ENCODE results near the gene MMS22L. TPM values are rescaled to one million over a fixed set of nuclear protein-coding genes. Genes with fewer than 3 reads are reported as not detected.
A peak's percentile ranks its signal among the peaks of the same experiment; 100 is the strongest.

MMS22L gene
- total RNA-seq, 3 donors from 2014 or later = 27.2 to 30.7 (median 30.1) TPM

DNA sequence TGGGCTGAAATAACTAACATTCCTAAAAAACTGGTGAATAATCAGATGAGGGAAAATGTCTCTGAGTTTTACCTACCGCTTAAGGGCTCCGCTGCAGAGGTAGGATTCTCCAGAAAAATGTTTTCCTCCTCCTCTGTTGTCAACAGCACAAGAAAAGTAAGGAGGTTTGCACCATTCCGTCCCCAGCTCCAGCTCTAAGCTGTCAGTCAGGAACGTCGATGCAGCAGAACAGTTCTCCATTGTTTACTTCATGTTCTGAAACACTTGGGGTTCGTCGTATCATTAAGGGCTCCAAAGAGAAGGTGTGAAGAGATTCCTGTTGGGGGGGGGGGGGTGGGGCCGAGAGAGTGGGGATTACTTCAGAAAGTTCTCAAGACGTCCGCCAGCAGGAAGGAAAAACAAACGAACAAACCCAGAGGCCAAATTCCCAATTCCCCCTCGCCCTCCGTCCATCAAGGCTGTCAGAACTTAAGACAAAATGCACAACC lies 734 bp downstream of the MMS22L start:
- no peaks in the 10 kb centered on the region for H3K27me3 Mint-ChIP-seq (ENCODE audit: low read depth)
- peaks cover 24% of the 10 kb centered on the region for H3K4me1 Mint-ChIP-seq (ENCODE audit: low read depth)
- no peaks in the 10 kb centered on the region for H3K9me3 Mint-ChIP-seq
- DNase-seq (no peak), ATAC-seq (peak; percentile 2)
- H3K36me3 Mint-ChIP-seq (ENCODE audit: insufficient read depth) = peaks cover 11% of the 10 kb centered on the region
- peak overlapping the region; percentile 88 for H3K4me3 Mint-ChIP-seq

DNA sequence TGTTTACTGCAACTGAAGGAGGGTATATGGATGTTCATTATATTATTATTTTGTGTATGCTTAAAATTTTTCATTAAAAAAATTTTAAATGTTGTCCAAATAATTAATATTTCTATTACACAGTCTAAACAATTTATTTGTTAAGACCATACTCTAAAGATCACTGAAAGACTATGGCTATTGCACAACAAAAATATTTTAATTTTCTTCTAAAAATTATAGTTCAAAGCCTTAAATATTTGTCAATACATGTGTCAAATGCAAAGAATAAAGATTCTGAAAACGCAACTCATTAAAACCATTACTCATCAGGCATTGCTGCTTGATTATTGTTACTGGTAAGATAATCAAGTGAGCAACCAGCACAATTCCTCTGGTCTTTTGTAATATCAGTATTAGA lies 2.2 kb downstream of the MMS22L start:
- Mint-ChIP-seq H3K9me3 (no peaks in the 10 kb centered on the region), H3K36me3 (ENCODE audit: insufficient read depth) (peaks cover 18% of the 10 kb centered on the region), H3K4me3 (no peak overlapping the region), H3K4me1 (ENCODE audit: low read depth) (peaks cover 24% of the 10 kb centered on the region), H3K27me3 (ENCODE audit: low read depth) (no peaks in the 10 kb centered on the region)
- ATAC-seq = no peak
- DNase-seq = no peak

DNA sequence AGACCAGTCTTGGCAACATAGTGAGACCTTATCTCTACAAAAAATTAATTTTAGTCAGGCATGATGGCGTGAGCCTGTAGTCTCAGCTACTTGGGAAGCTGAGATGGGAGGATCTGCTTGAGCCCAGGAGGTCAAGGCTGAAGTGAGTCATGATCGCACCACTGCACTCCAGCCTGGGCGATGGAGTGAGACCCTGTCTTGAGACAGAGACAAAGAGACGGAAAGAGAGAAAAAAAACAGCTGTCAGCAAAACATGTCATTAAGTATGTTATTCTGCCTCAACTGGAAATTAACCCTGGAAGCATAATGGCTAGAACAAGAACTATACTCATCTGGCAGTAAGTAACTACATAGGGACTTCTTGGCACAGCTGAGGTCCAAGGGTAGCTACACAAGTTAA lies 7.2 kb downstream of the MMS22L start:
- ATAC-seq (no peak), DNase-seq (no peak)
- Mint-ChIP-seq H3K4me1 (ENCODE audit: low read depth) (peaks cover 5% of the 10 kb centered on the region), H3K9me3 (no peaks in the 10 kb centered on the region), H3K27me3 (ENCODE audit: low read depth) (no peaks in the 10 kb centered on the region), H3K4me3 (no peak overlapping the region), H3K36me3 (ENCODE audit: insufficient read depth) (peaks cover 42% of the 10 kb centered on the region)

DNA sequence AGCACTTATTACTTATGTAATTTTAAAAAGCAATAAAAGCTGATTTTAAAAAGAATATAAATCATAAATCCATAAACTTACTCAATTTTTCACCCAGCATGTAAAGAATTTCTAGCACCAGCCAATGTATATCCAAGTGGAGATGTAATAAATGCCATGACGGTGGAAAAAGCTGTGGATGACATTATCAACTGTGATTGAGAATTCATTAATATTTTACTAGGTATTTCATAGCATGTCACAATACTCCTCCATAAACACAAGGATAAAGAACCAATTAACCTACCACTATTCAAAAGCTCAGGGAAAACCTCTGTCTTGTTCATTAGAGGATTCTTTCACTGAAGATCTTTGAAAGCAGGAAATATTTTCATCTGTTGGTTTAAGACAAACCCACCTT lies 13.2 kb downstream of the MMS22L start:
- no peaks in the 10 kb centered on the region for H3K9me3 Mint-ChIP-seq
- ATAC-seq = no peak
- H3K36me3 Mint-ChIP-seq (ENCODE audit: insufficient read depth) = peaks cover 39% of the 10 kb centered on the region
- H3K27me3 Mint-ChIP-seq (ENCODE audit: low read depth) = no peaks in the 10 kb centered on the region
- H3K4me1 Mint-ChIP-seq (ENCODE audit: low read depth) = peaks cover 4% of the 10 kb centered on the region
- no peak overlapping the region for H3K4me3 Mint-ChIP-seq
- DNase-seq = no peak

DNA sequence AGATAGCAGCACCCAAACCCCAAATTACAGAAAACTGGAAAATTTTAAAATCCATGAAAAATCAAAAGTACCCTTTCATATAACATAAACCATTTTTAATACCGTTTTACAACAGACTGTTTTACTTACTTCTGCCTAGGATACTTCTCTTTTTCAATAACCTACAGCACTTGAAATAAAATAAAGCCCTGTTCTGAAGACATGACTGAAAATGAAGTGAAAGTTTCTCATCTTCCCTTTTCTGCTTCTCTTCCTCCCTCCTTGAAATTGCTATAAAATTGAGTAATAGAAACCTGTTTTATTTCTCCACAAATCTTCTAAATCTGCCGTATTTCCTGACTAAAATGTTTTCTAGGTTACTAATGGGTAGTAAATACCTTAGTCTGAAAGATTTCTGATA lies 20.3 kb downstream of the MMS22L start:
- Mint-ChIP-seq H3K27me3 (ENCODE audit: low read depth) (no peaks in the 10 kb centered on the region), H3K4me1 (ENCODE audit: low read depth) (peaks cover 2% of the 10 kb centered on the region), H3K4me3 (no peak overlapping the region), H3K9me3 (no peaks in the 10 kb centered on the region), H3K36me3 (ENCODE audit: insufficient read depth) (peaks cover 38% of the 10 kb centered on the region)
- DNase-seq = no peak
- no peak for ATAC-seq

DNA sequence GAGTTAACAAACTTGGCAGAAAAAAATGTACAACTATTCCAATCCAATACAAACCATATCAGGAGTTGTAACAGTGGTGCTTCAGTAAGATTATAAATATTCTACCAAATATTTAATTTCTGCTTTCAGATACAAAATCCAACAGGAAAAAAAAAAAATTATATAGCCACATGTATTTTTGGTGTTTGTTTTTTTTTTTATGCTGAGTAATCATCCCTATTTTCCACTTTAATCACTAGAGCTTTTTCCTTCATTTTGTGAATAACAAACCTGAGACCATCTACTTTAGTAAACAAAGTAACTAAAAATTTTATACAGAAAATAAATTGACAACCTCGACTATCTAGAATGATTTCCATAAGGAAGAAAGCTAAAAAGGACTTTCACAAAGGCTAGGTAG lies 36.2 kb downstream of the MMS22L start:
- H3K4me1 Mint-ChIP-seq (ENCODE audit: low read depth) = no peaks in the 10 kb centered on the region
- DNase-seq = no peak

DNA sequence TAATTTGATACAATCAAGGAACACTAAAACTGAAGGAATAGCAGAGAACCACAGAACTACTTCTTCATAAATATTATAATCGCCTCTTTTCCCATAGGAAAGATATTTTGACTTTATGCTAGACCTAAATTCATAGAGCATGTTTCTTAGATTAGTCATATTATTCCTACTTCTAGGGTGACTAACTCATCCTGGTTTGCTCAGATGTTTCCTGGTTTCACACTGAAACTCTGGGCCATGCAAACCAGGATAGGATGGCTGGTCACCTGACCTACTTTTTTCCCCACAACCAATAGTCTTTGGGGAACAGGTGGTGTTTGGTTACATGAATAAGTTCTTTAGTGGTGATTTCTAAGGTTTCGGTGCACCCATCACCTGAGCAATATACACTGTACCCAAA lies 42.8 kb downstream of the MMS22L start:
- ATAC-seq = no peak
- no peaks in the 10 kb centered on the region for H3K4me1 Mint-ChIP-seq (ENCODE audit: low read depth)

More for the DNA sequence above, 36.2 kb downstream of the MMS22L start:
- ATAC-seq = no peak
- Mint-ChIP-seq H3K27me3 (ENCODE audit: low read depth) (no peaks in the 10 kb centered on the region), H3K9me3 (peaks cover 10% of the 10 kb centered on the region), H3K36me3 (ENCODE audit: insufficient read depth) (peaks cover 33% of the 10 kb centered on the region), H3K4me3 (no peak overlapping the region)

DNA sequence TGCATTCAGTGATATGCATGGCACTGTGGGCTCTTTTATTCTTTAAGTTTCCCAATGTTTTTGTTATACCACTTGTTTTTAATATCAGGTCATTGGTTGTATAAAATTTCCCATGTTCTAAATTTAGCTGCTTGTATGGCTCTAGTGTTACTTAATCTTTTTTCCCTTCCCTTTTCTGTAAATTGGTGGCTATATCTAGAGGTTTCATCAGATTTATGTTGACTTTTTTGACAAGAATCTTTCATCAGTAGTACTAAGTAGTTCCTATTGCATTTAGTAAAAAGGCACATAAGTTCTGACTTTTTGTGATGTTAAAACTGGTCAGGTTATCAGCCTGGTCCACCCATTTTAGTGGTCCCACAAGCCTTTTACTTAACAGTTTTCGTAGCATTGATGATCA lies 51.1 kb downstream of the MMS22L start:
- no peak for ATAC-seq
- Mint-ChIP-seq H3K9me3 (no peaks in the 10 kb centered on the region), H3K36me3 (ENCODE audit: insufficient read depth) (peaks cover 43% of the 10 kb centered on the region), H3K27me3 (ENCODE audit: low read depth) (no peaks in the 10 kb centered on the region), H3K4me3 (no peak overlapping the region), H3K4me1 (ENCODE audit: low read depth) (no peaks in the 10 kb centered on the region)
- no peak for DNase-seq

More for the DNA sequence above, 42.8 kb downstream of the MMS22L start:
- Mint-ChIP-seq H3K36me3 (ENCODE audit: insufficient read depth) (peaks cover 46% of the 10 kb centered on the region), H3K4me3 (no peak overlapping the region), H3K9me3 (peaks cover 14% of the 10 kb centered on the region), H3K27me3 (ENCODE audit: low read depth) (no peaks in the 10 kb centered on the region)
- no peak for DNase-seq

DNA sequence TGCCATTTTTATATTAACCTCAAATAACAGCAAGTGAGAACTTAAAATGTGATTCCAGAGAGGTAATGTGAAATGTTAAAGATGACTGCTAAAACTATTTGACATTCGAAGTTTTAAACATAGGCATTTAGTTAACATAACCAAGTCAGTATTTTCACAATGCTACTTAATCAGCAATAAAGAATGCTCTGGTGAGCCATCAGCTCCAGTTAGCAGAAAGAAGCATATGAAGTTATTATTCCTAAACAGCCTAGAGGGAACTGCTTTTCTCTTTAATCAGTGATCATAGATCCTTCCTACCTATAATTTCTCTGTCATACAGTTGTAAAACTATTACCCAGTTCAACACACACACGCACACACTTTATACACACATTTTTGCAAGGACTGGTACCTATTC lies 60.1 kb downstream of the MMS22L start:
- Mint-ChIP-seq H3K27me3 (ENCODE audit: low read depth) (no peaks in the 10 kb centered on the region), H3K9me3 (no peaks in the 10 kb centered on the region), H3K4me1 (ENCODE audit: low read depth) (no peaks in the 10 kb centered on the region), H3K4me3 (no peak overlapping the region), H3K36me3 (ENCODE audit: insufficient read depth) (peaks cover 10% of the 10 kb centered on the region)
- ATAC-seq (no peak), DNase-seq (no peak)

DNA sequence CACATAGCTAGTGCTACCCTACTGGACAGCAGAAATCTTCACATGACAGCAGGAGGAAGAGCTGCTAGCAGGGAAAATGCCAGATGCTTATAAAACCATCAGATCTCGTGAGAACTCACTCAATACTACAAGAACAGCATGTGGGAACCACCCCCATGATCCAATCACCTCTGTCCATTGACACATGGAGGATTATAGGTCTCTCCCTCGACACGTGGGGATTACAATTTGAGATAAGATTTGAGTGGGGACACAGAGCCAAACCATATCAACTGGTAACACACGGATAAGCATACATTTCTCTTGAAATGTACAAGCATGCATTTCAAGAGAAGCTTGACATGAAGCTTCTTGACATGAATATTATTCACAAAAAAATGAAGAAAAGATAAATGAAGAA lies 64.1 kb downstream of the MMS22L start:
- Mint-ChIP-seq H3K27me3 (ENCODE audit: low read depth) (no peaks in the 10 kb centered on the region), H3K4me1 (ENCODE audit: low read depth) (no peaks in the 10 kb centered on the region), H3K9me3 (no peaks in the 10 kb centered on the region), H3K36me3 (ENCODE audit: insufficient read depth) (peaks cover 2% of the 10 kb centered on the region), H3K4me3 (no peak overlapping the region)
- DNase-seq (no peak), ATAC-seq (no peak)

DNA sequence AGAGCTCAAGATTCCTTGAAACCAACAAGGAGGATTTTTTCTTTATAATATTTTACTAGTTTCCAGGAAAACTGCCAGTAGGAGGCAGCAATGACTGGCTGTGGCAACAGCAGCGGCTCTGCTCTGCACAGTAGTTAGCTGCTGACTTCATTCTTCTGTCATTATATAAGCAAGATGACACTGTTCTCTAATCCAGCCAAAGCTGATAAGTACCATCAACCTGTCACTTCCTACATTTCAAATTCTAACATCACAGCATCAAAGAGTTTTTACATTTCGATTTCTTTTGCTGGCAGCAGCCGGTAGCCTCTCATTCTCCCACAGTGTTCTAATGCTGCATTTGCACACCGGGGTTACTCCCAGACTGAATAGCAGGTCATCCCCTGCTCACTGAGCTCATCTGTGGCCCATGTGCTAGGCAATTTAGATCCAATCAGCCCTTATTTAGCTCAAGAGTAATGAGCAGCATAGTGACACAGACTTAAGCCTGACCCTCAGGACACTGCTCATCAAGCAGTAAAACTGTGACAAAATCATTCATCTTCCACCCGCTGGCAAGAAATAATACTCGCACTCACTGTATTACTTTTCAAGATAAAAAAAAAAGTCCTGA lies 67.8 kb downstream of the MMS22L start:
- no peaks in the 10 kb centered on the region for H3K4me1 Mint-ChIP-seq (ENCODE audit: low read depth)
- no peak for ATAC-seq
- no peak for DNase-seq

DNA sequence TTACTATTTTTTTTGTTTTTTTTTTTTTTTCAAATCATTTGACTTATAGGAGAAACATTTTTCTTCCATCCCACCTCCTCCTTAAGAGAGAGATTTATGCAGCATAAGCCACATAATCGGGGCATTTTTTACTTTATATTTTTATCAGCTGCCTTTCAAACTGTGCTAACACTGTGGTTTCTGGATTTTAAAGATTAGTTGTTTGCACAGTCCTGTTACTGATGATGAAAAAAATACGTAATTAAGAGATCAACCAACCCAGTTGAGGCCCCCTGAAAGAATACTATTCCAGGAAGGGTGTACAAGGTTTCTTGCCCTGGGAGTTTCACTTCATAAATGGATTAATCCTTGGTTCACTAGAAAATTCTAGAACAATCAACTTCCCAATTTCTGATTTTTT lies 68.3 kb downstream of the MMS22L start:
- no peak overlapping the region for H3K4me3 Mint-ChIP-seq

More for the DNA sequence above, 67.8 kb downstream of the MMS22L start:
- no peaks in the 10 kb centered on the region for H3K9me3 Mint-ChIP-seq
- H3K4me3 Mint-ChIP-seq = no peak overlapping the region
- no peaks in the 10 kb centered on the region for H3K27me3 Mint-ChIP-seq (ENCODE audit: low read depth)
- H3K36me3 Mint-ChIP-seq (ENCODE audit: insufficient read depth) = peaks cover 12% of the 10 kb centered on the region

DNA sequence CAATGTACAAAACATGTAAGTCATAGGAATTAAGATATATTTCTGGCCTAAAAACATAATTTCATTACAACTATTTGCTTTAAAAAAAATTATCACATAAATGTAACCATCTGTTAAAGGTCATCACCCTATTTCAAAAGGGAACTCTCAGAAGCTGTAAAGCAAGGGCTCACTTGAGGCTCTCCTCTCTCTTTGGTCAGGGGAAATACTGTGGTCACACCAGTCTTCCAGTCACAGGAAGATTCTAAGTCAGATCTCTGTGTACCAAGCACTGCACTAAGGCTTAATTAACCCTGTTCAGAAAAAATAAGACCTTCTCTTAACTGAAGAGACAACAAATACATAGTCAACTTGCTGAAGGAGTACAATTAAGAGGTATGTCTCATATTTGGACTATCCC lies 75.6 kb downstream of the MMS22L start:
- peaks cover 6% of the 10 kb centered on the region for H3K36me3 Mint-ChIP-seq (ENCODE audit: insufficient read depth)
- DNase-seq = no peak
- H3K4me1 Mint-ChIP-seq (ENCODE audit: low read depth) = no peaks in the 10 kb centered on the region
- H3K27me3 Mint-ChIP-seq (ENCODE audit: low read depth) = no peaks in the 10 kb centered on the region
- no peak overlapping the region for H3K4me3 Mint-ChIP-seq
- no peak for ATAC-seq
- H3K9me3 Mint-ChIP-seq = no peaks in the 10 kb centered on the region

More for the DNA sequence above, 68.3 kb downstream of the MMS22L start:
- no peak for ATAC-seq
- H3K4me1 Mint-ChIP-seq (ENCODE audit: low read depth) = no peaks in the 10 kb centered on the region
- H3K9me3 Mint-ChIP-seq = no peaks in the 10 kb centered on the region
- no peak for DNase-seq
- H3K27me3 Mint-ChIP-seq (ENCODE audit: low read depth) = no peaks in the 10 kb centered on the region
- H3K36me3 Mint-ChIP-seq (ENCODE audit: insufficient read depth) = peaks cover 10% of the 10 kb centered on the region

DNA sequence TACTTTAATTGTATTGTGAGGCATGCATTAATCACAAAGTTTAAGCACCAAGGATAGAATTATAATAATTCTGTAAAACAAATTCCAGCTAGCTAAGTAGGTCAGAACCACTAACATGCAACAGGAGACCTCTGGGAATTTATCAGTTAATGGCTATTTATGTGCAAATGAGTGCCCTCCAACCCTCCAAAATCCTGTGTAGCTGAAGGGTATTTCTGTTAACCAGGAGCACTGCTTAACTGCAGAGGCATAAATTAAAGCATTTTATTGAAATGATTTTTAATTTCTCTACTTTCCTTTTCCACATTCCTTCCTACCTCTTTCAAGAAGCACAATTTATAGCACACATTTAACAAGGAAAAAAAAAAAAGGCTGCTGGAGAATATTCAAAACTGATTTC lies 77.0 kb downstream of the MMS22L start:
- no peak overlapping the region for H3K4me3 Mint-ChIP-seq
- no peaks in the 10 kb centered on the region for H3K36me3 Mint-ChIP-seq (ENCODE audit: insufficient read depth)
- ATAC-seq (no peak), DNase-seq (no peak)
- H3K9me3 Mint-ChIP-seq = no peaks in the 10 kb centered on the region
- H3K4me1 Mint-ChIP-seq (ENCODE audit: low read depth) = no peaks in the 10 kb centered on the region
- no peaks in the 10 kb centered on the region for H3K27me3 Mint-ChIP-seq (ENCODE audit: low read depth)

DNA sequence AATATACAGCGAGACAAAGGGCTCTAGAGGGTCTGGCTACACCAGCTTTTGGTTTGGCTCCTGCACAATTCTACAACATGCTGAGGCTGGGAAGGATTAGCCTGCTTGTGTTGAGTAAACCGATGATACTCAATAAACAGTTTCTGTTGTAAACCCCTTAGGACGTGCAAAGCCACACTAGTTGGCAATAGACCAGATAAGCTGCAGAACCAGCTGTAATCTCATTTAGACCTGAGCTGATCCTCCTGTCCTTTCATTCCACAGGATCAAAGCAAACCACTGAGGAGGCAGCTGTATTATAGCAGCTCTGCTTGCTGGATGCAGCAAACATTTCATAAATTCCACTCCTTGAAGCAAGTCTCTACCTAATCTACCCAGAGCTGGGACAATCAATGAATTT lies 79.7 kb downstream of the MMS22L start:
- Mint-ChIP-seq H3K27me3 (ENCODE audit: low read depth) (no peaks in the 10 kb centered on the region), H3K4me3 (no peak overlapping the region), H3K36me3 (ENCODE audit: insufficient read depth) (peaks cover 2% of the 10 kb centered on the region), H3K4me1 (ENCODE audit: low read depth) (no peaks in the 10 kb centered on the region), H3K9me3 (no peaks in the 10 kb centered on the region)
- ATAC-seq = no peak
- DNase-seq = no peak
